ENCODE results near the gene OTUD7B. TPM values are rescaled to one million over a fixed set of nuclear protein-coding genes. Genes with fewer than 3 reads are reported as not detected.

OTUD7B gene
- total and polyA plus RNA-seq, 10 of the 15 experiments (the other 5 are each of a cell fraction or from before 2014, with no cell fraction given), result 1.7 to 24.9 (median 6.6) TPM

DNA sequence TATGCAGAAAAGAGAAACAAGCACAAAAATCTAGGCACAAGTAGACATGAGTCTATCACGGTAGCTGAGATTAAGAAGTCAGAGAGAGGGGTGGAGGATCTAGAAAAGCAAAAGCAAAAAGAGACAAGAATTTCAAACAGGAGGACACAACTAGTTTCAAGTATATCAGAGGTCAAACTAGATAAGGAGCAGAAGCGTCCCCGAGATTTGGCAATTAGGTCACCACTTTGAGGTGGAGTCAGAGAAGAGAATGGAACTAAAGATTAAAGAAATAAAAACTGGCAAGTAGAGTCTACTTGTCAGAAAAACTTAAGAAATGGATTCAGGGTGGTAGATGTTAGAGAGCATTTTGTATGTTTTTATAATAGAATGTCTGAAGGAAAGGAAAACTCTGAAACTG lies 85.2 kb downstream of the OTUD7B start:
- CTCF ChIA-PET, result interaction anchor here (1.0 to 2.1 kb wide), 3 partner anchors 37 to 41 kb away, joined by 3 to 6 read pairs (median 4); no protein-coding TSS in a partner anchor
- WGBS (ENCODE audit: insufficient coverage, insufficient replicate concordance, low lambda C conversion rate, missing lambda C conversion rate), result 99% methylated on average over 3 of the region's 3 CpGs
- POLR2A ChIA-PET, result no interaction called here

More for the DNA sequence above, 85.2 kb downstream of the OTUD7B start:
- Histone ChIP-seq H3K4me1 (ENCODE audit: control insufficient read depth, insufficient read depth, low read length) (peaks cover 10% of the 10 kb centered on the region), H3K27ac (ENCODE audit: control insufficient read depth, insufficient read depth) (no peak overlapping the region), H3K36me3 (ENCODE audit: control insufficient read depth in 2 of 2, insufficient read depth in 2 of 2, low read length in 1 of 2) (peaks cover 7 to 11% of the 10 kb centered on the region in 2 experiments), H3K4me2 (ENCODE audit: control insufficient read depth, insufficient read depth) (peak overlapping the region; percentile 47; the same call in 1 of the 2 replicates), H3K9me3 (replicated peaks; ENCODE audit: control insufficient read depth, insufficient read depth, low read length) (no peaks in the 10 kb centered on the region), H3K27me3 (replicated peaks in 1 of 2; ENCODE audit: control insufficient read depth in 2 of 2, insufficient read depth in 2 of 2, low read length in 1 of 2) (no peaks in the 10 kb centered on the region), H3K9ac (ENCODE audit: control insufficient read depth, insufficient read depth, low read length) (no peak overlapping the region), H3K79me2 (ENCODE audit: control insufficient read depth, insufficient read depth, low read length) (peaks cover 28% of the 10 kb centered on the region), H2AFZ (ENCODE audit: control insufficient read depth, low read depth, low read length) (no peak overlapping the region), H4K20me1 (ENCODE audit: control insufficient read depth, insufficient read depth) (no peaks in the 10 kb centered on the region), H3K4me3 (no peak overlapping the region)
- ATAC-seq (no peak), DNase-seq (ENCODE audit: low read depth, low spot score) (no peak), FAIRE-seq (no peak)
- in situ Hi-C loops (cut with MboI), result no loop called here
- intact Hi-C loops (cut with micrococcal nuclease; ENCODE audit: unreplicated experiment), result no loop called here
- ChIA-PET SMC1A (ENCODE audit: uncharacterized antibody, unreplicated experiment) (no interaction called here), RAD21 (ENCODE audit: unreplicated experiment) (no interaction called here)
- TF ChIP-seq, protein P1, sequence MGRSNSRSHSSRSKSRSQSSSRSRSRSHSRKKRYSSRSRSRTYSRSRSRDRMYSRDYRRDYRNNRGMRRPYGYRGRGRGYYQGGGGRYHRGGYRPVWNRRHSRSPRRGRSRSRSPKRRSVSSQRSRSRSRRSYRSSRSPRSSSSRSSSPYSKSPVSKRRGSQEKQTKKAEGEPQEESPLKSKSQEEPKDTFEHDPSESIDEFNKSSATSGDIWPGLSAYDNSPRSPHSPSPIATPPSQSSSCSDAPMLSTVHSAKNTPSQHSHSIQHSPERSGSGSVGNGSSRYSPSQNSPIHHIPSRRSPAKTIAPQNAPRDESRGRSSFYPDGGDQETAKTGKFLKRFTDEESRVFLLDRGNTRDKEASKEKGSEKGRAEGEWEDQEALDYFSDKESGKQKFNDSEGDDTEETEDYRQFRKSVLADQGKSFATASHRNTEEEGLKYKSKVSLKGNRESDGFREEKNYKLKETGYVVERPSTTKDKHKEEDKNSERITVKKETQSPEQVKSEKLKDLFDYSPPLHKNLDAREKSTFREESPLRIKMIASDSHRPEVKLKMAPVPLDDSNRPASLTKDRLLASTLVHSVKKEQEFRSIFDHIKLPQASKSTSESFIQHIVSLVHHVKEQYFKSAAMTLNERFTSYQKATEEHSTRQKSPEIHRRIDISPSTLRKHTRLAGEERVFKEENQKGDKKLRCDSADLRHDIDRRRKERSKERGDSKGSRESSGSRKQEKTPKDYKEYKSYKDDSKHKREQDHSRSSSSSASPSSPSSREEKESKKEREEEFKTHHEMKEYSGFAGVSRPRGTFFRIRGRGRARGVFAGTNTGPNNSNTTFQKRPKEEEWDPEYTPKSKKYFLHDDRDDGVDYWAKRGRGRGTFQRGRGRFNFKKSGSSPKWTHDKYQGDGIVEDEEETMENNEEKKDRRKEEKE (IDR thresholded peaks at IDR 0.05), result no peak
- no peak for TF ChIP-seq RELA (IDR thresholded peaks at IDR 0.05; ENCODE audit: borderline replicate concordance, partially characterized antibody)
- TF ChIP-seq NR2C2 (IDR thresholded peaks at IDR 0.05; ENCODE audit: borderline replicate concordance, control insufficient read depth, insufficient read length, low read depth), result no peak
- no peak for TF ChIP-seq POLR2AphosphoS5 (IDR thresholded peaks at IDR 0.05; ENCODE audit: low read length)
- no peak for TF ChIP-seq ZNF384 (IDR thresholded peaks at IDR 0.05; ENCODE audit: borderline replicate concordance, low read depth, low read length)
- TF ChIP-seq, protein P2, sequence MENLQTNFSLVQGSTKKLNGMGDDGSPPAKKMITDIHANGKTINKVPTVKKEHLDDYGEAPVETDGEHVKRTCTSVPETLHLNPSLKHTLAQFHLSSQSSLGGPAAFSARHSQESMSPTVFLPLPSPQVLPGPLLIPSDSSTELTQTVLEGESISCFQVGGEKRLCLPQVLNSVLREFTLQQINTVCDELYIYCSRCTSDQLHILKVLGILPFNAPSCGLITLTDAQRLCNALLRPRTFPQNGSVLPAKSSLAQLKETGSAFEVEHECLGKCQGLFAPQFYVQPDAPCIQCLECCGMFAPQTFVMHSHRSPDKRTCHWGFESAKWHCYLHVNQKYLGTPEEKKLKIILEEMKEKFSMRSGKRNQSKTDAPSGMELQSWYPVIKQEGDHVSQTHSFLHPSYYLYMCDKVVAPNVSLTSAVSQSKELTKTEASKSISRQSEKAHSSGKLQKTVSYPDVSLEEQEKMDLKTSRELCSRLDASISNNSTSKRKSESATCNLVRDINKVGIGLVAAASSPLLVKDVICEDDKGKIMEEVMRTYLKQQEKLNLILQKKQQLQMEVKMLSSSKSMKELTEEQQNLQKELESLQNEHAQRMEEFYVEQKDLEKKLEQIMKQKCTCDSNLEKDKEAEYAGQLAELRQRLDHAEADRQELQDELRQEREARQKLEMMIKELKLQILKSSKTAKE (IDR thresholded peaks at IDR 0.05; ENCODE audit: low read depth, poor library complexity, severe bottlenecking), result no peak
- TF ChIP-seq IKZF2 (IDR thresholded peaks at IDR 0.05), result no peak
- TF ChIP-seq, protein P3, sequence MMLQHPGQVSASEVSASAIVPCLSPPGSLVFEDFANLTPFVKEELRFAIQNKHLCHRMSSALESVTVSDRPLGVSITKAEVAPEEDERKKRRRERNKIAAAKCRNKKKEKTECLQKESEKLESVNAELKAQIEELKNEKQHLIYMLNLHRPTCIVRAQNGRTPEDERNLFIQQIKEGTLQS (IDR thresholded peaks at IDR 0.05; ENCODE audit: borderline replicate concordance, extremely low read depth, low read depth, low read length), result no peak
- no peak for TF ChIP-seq RUNX3 (IDR thresholded peaks at IDR 0.05; ENCODE audit: low read length)
- no peak for TF ChIP-seq SMAD1 (IDR thresholded peaks at IDR 0.05; ENCODE audit: low read depth, partially characterized antibody)
- no peak for TF ChIP-seq TBL1XR1 (IDR thresholded peaks at IDR 0.05; ENCODE audit: low read depth, low read length)
- TF ChIP-seq, protein P4, sequence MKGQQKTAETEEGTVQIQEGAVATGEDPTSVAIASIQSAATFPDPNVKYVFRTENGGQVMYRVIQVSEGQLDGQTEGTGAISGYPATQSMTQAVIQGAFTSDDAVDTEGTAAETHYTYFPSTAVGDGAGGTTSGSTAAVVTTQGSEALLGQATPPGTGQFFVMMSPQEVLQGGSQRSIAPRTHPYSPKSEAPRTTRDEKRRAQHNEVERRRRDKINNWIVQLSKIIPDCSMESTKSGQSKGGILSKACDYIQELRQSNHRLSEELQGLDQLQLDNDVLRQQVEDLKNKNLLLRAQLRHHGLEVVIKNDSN (IDR thresholded peaks at IDR 0.05; ENCODE audit: borderline replicate concordance, extremely low read length, insufficient read depth, low read depth, low read length), result no peak
- TF ChIP-seq, protein P5, sequence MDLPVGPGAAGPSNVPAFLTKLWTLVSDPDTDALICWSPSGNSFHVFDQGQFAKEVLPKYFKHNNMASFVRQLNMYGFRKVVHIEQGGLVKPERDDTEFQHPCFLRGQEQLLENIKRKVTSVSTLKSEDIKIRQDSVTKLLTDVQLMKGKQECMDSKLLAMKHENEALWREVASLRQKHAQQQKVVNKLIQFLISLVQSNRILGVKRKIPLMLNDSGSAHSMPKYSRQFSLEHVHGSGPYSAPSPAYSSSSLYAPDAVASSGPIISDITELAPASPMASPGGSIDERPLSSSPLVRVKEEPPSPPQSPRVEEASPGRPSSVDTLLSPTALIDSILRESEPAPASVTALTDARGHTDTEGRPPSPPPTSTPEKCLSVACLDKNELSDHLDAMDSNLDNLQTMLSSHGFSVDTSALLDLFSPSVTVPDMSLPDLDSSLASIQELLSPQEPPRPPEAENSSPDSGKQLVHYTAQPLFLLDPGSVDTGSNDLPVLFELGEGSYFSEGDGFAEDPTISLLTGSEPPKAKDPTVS (IDR thresholded peaks at IDR 0.05; ENCODE audit: low read depth, low read length), result no peak
- BruUV-seq (replicated peaks), result no TSS peak
